Measurements from ENCODE around the gene PHTF2. TPM values are rescaled to one million over a fixed set of nuclear protein-coding genes. Genes with fewer than 3 reads are reported as not detected.

PHTF2 gene
- polyA plus RNA-seq, 1 of the 3 experiments (the other 2 are of a cell fraction) = 21.2 TPM

GRCh38 chr7:77985974-77986339 lies 187.4 kb downstream of the PHTF2 start:
- WGBS (ENCODE audit: low lambda C conversion rate) = 73% methylated on average over 3 of the region's 3 CpGs
- TF ChIP-seq FOXJ3 (CRISPR knock-in tag; IDR thresholded peaks at IDR 0.05) = no peak
- TF ChIP-seq RAD21 (IDR thresholded peaks at IDR 0.05; ENCODE audit: low read length) = no peak
- TF ChIP-seq, protein P1, sequence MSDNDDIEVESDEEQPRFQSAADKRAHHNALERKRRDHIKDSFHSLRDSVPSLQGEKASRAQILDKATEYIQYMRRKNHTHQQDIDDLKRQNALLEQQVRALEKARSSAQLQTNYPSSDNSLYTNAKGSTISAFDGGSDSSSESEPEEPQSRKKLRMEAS (IDR thresholded peaks at IDR 0.05; ENCODE audit: low read depth) = no peak
- TF ChIP-seq CHD2 (IDR thresholded peaks at IDR 0.05; ENCODE audit: low read length, partially characterized antibody) = no peak
- TF ChIP-seq TAF1 (IDR thresholded peaks at IDR 0.05; ENCODE audit: borderline replicate concordance, low read depth, low read length) = no peak
- TF ChIP-seq USF1 (IDR thresholded peaks at IDR 0.05; ENCODE audit: borderline replicate concordance, low read depth) = no peak
- no peak for TF ChIP-seq MXI1 (IDR thresholded peaks at IDR 0.05; ENCODE audit: low read depth, low read length)
- no peak for TF ChIP-seq TCF12 (IDR thresholded peaks at IDR 0.05)
- TF ChIP-seq IRF3 (IDR thresholded peaks at IDR 0.05; ENCODE audit: low read depth, low read length) = no peak
- TF ChIP-seq FOSL2 (IDR thresholded peaks at IDR 0.05; ENCODE audit: borderline replicate concordance, low read depth) = no peak
- no peak for TF ChIP-seq RCOR1 (IDR thresholded peaks at IDR 0.05; ENCODE audit: low read length)
- TF ChIP-seq SMC3 (IDR thresholded peaks at IDR 0.05; ENCODE audit: low read depth, low read length) = no peak
- TF ChIP-seq EP300 (IDR thresholded peaks at IDR 0.05; ENCODE audit: borderline replicate concordance in 1 of 2, low read depth in 1 of 2, low read length in 1 of 2) = no peak
- no peak for TF ChIP-seq CTCF (IDR thresholded peaks at IDR 0.05)
- no peak for TF ChIP-seq MEF2A (IDR thresholded peaks at IDR 0.05; ENCODE audit: borderline replicate concordance, low read depth)
- TF ChIP-seq GATA2 (CRISPR knock-in tag; IDR thresholded peaks at IDR 0.05) = no peak
- Histone ChIP-seq H3K27me3 (ENCODE audit: insufficient read depth) (no peaks in the 10 kb centered on the region), H3K4me1 (ENCODE audit: control insufficient read depth in 1 of 2, insufficient read depth in 2 of 2, low read depth in 1 of 2, low read length in 1 of 2) (no peaks in the 10 kb centered on the region), H3K4me2 (no peak overlapping the region), H3K79me2 (ENCODE audit: insufficient read depth) (no peaks in the 10 kb centered on the region), H3K9me2 (no peaks in the 10 kb centered on the region), H2AFZ (ENCODE audit: low read depth) (no peak overlapping the region), H4K20me1 (ENCODE audit: insufficient read depth) (no peaks in the 10 kb centered on the region), H3K36me3 (replicated peaks in 1 of 2; ENCODE audit: control insufficient read depth in 1 of 2, insufficient read depth in 2 of 2, low read length in 1 of 2) (no peaks in the 10 kb centered on the region), H3K27ac (ENCODE audit: low read depth in 2 of 2, low read length in 1 of 2) (no peak overlapping the region), H3K9me3 (0 out of 2 replicates have a peak, but pooled peaks cover 4% of the 10 kb centered on the region), H3K4me3 (ENCODE audit: low read depth in 2 of 2, low read length in 1 of 2) (no peak overlapping the region), H3F3A (replicated peaks; ENCODE audit: insufficient read depth) (no peaks in the 10 kb centered on the region), H3K9ac (no peak overlapping the region)
- ChIA-PET POLR2A (no interaction called here), CTCF (no interaction called here)
- no peak for DNase-seq
